Adrenal gland (tissue), 12 donors: ENCODE measurements around the gene RABL6. TPM values are rescaled to one million over a fixed set of nuclear protein-coding genes. Genes with fewer than 3 reads are reported as not detected.

ENCODE experiments used
- DNase-seq, 7 donors: peaks; one replicate each; pipeline ENCODE4 v3.0.0-alpha.2; 2019 to 2020
- H3K27ac ChIP-seq, 5 donors: fragments of 200-600 bp; sonication (generic) in 4 of 5; 1 replicate in 3 of 5; 2 replicates in 2 of 5; pipeline versions ENCODE4 v1.5.1 to v1.8.0; 2016 to 2020; ENCODE audit warnings: mild to moderate bottlenecking in 1 of 5
- H3K27me3 ChIP-seq: fragments of 200-600 bp; 2 replicates; pipeline ENCODE4 v1.8.0; 2021
- H3K36me3 ChIP-seq, 2 donors: fragments of 200-600 bp; replicated peaks in 1 of 2; 1 replicate in 1 of 2; 2 replicates in 1 of 2; pipeline versions ENCODE4 v1.5.1 to v1.8.0; 2018 to 2022
- H3K4me1 ChIP-seq, 2 donors: fragments of 200-600 bp; replicated peaks in 1 of 2; 1 replicate in 1 of 2; 2 replicates in 1 of 2; pipeline versions ENCODE4 v1.5.1 to v1.8.0; 2018 to 2021
- H3K4me3 ChIP-seq, 4 donors: fragments of 200-600 bp; sonication (generic) in 3 of 4; one replicate each; pipeline ENCODE4 v1.5.1; 2016 to 2018
- H3K9me3 ChIP-seq, 3 donors: fragments of 200-600 bp; sonication (generic) in 1 of 3; replicated peaks in 1 of 3; 1 replicate in 2 of 3; 2 replicates in 1 of 3; pipeline versions ENCODE4 v1.5.1 to v1.8.0; 2016 to 2021
- CTCF ChIP-seq, 6 experiments: fragments of 450-650 bp in 4 of 6; fragments of 200-600 bp in 2 of 6; sonication (generic) in 1 of 6; IDR thresholded peaks; 1 replicate in 5 of 6; 2 replicates in 1 of 6; pipeline versions ENCODE4 v1.5.1 to v1.8.0; 2016 to 2021; ENCODE audit warnings: antibody characterized with exemption in 6 of 6, mild to moderate bottlenecking in 2 of 6, moderate library complexity in 1 of 6
- POLR2A ChIP-seq, 2 donors: fragments of 450-650 bp; IDR thresholded peaks; one replicate each; pipeline ENCODE4 v1.6.1; 2017; ENCODE audit warnings: antibody characterized with exemption in 2 of 2, mild to moderate bottlenecking in 2 of 2, moderate library complexity in 1 of 2
- WGBS, 4 donors: extraction: QIAGEN DNeasy Blood & Tissue Kit in 2 of 4; methylation state at CpG; one replicate each; pipeline versions ENCODE4 v1.1.5 to v1.1.7; 2013 to 2017; 5-methylcytosine and 5-hydroxymethylcytosine counted together
- intact Hi-C, 2 donors: fragments of 100-400 bp; cut with DNase I; formaldehyde crosslinking; loops; one replicate each; pipeline versions ENCODE4 v1.14.1 to v1.15.0; 2022 to 2023
- microRNA-seq, 3 donors: library from miRNA; unstranded; fragments of <30 nt; microRNA quantifications; one replicate each; pipeline ENCODE4, GENCODE V29; 2017 to 2020
- polyA plus RNA-seq, 3 donors: library from polyadenylated mRNA; stranded (reverse); fragments of 200-250 nt in 2 of 3; fragments of 350-450 nt in 1 of 3; fragmentation: Illumina TruSeq in 1 of 3; extraction: RNeasy Lipid Tissue Mini Kit (QIAGEN cat#74804) in 1 of 3; gene quantifications; one replicate each; pipeline ENCODE4 v1.2.3, GENCODE V29; 2013 to 2014
- small RNA-seq, 2 donors: library from RNA; depleted of rRNA; stranded (forward); fragments of <200 nt; gene quantifications; one replicate each; pipeline ENCODE3, GENCODE V24; 2016
- total RNA-seq, 9 donors: library from RNA; depleted of rRNA in 4 of 9; stranded (reverse); fragments of >200 nt in 4 of 9; fragments of 120-200 nt in 1 of 9; fragmentation: NEBNext Ultra II Directional in 1 of 9; extraction: Animal tissue kit (Norgen Biotek cat#: 25700) in 1 of 9; gene quantifications; one replicate each; pipeline versions ENCODE4 v1.1.0 to v1.2.4, GENCODE V29; 2013 to 2023
- donor health status: healthy with polysubstance abuse.
- donor health status: Bipolar disorder and iron deficiency.
- donor health status: DM: yes; HTN: yes; CAD: no.
- donor health status: DM: no; HTN: no; CAD: no.
- donor health status: DM: no; HTN: no; CAD: no.
- donor health status: DM: yes; HTN: yes; CAD: no.

RABL6 gene
- total and polyA plus RNA-seq, 12 donors = 20.9 to 150 (median 61.0) TPM

GRCh38 chr9:136889858-136890257 is 82.1 kb downstream of the RABL6 start:
- intact Hi-C loops = loop anchor here in 1 of 2 donors (10.0 kb wide), 1 partner anchor 55 kb away; the partner anchor contains the start of genes C8G and FBXW5
- Histone ChIP-seq H3K27me3 (no peaks in the 10 kb centered on the region), H3K4me3 (no peak overlapping the region), H3K4me1 (peaks cover 8 to 12% of the 10 kb centered on the region in 2 donors), H3K36me3 (no peaks in the 10 kb centered on the region), H3K9me3 (no peaks in the 10 kb centered on the region), H3K27ac (no peak overlapping the region)
- TF ChIP-seq POLR2A (IDR thresholded peaks at IDR 0.05) (no peak), CTCF (IDR thresholded peaks at IDR 0.05) (no peak)
- WGBS, 4 donors = 94 to 96% (median 95%) methylated on average over 42 of the region's 42 CpGs
- DNase-seq = no peak

DNA sequence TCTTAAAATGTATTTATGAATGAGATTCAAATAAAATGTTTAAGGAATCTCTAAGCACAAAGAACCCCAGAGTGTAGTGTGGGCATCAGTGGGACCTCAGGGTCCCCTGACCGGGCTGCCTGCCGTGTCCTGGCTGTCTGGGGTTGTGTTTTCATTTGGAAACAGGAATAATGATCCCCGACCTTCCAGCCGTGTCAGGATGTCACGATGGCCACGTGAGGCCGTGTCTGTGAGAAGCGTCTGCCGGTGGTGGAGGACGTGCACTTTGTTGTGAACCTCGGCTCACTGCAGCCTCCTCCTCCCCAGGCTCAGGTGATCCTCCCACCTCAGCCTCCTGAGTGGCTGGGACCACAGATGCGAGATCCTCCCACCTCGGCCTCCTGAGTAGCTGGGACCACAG is 82.9 kb downstream of the RABL6 start:
- WGBS, 4 donors = 76 to 89% (median 87%) methylated on average over 5 to 13 of the region's 13 CpGs
- Histone ChIP-seq H3K4me1 (peaks cover 8 to 10% of the 10 kb centered on the region in 2 donors), H3K27ac (no peak overlapping the region), H3K4me3 (no peak overlapping the region), H3K9me3 (no peaks in the 10 kb centered on the region), H3K36me3 (no peaks in the 10 kb centered on the region), H3K27me3 (no peaks in the 10 kb centered on the region)
- no peak for DNase-seq
- no peak for TF ChIP-seq CTCF (IDR thresholded peaks at IDR 0.05)
- intact Hi-C loops = no loop called here

Small RNA genes within 50 kb of the gene (microRNA-seq; reads per million reads assigned to microRNA genes)
- gene MIR4292 = 0 reads per million in 3 donors
- gene MIR4479 = 0 to 1.1 (median 0.76) reads per million in 3 donors

Small RNA genes within 50 kb of the gene (small RNA-seq; reads per million reads assigned to genes)
- gene AL355987.2 (0 reads per million in 2 donors), gene ATP6V1G1P3 (0 reads per million in 2 donors), gene MIR4292 (0 reads per million in 2 donors), gene MIR4479 (0 reads per million in 2 donors)

Other genes starting within 250 kb of the RABL6 start
- 100 to 1,000 TPM in 2 of 9 donors, 10 to 100 TPM in 7; 32.4 to 158 (median 77.1) TPM for gene EGFL7, start 145.0 kb upstream of the RABL6 start, total RNA-seq
- gene EGFL7, start 145.0 kb upstream of the RABL6 start, polyA plus RNA-seq = 100 to 1,000 TPM in 2 of 3 donors, 1 to 10 TPM in 1; 1.9 to 452 (median 190) TPM
- 10 to 100 TPM; 12.9 to 84.5 (median 45.3) TPM for gene AGPAT2, start 120.5 kb upstream of the RABL6 start, total RNA-seq
- gene AGPAT2, start 120.5 kb upstream of the RABL6 start, polyA plus RNA-seq = 100 to 1,000 TPM in 2 of 3 donors, 1 to 10 TPM in 1; 6.4 to 274 (median 139) TPM
- gene DIPK1B, start 95.4 kb upstream of the RABL6 start, total RNA-seq = 10 to 100 TPM in 4 of 9 donors, 1 to 10 TPM in 5; 2.9 to 17.8 (median 5.9) TPM
- 10 to 100 TPM in 2 of 3 donors, 1 to 10 TPM in 1; 1.4 to 19.2 (median 16.3) TPM for gene DIPK1B, start 95.4 kb upstream of the RABL6 start, polyA plus RNA-seq
- 1 to 10 TPM in 1 of 9 donors, under 1 TPM in 2, not detected in 6; 0.17 to 1.4 (median 0.23) TPM for gene LCN10, start 65.0 kb upstream of the RABL6 start, total RNA-seq
- 1 to 10 TPM in 2 of 3 donors, under 1 TPM in 1; 0.11 to 9.5 (median 2.4) TPM for gene LCN10, start 65.0 kb upstream of the RABL6 start, polyA plus RNA-seq
- 10 to 100 TPM in 1 of 9 donors, 1 to 10 TPM in 1, under 1 TPM in 2, not detected in 5; 0.43 to 25.4 (median 1.1) TPM for gene LCN6, start 59.4 kb upstream of the RABL6 start, total RNA-seq
- 10 to 100 TPM in 1 of 3 donors, 1 to 10 TPM in 1, not detected in 1; 2.8 to 20.8 TPM for gene LCN6, start 59.4 kb upstream of the RABL6 start, polyA plus RNA-seq
- gene LCN8, start 49.7 kb upstream of the RABL6 start, total RNA-seq = not detected
- not detected for gene LCN8, start 49.7 kb upstream of the RABL6 start, polyA plus RNA-seq
- not detected for gene LCN15, start 43.4 kb upstream of the RABL6 start, total RNA-seq
- not detected for gene LCN15, start 43.4 kb upstream of the RABL6 start, polyA plus RNA-seq
- 10 to 100 TPM; 31.3 to 78.7 (median 58.1) TPM for gene TMEM141, start 16.6 kb upstream of the RABL6 start, total RNA-seq
- gene TMEM141, start 16.6 kb upstream of the RABL6 start, polyA plus RNA-seq = 10 to 100 TPM; 46.7 to 94.8 (median 76.3) TPM
- gene CCDC183, start 11.6 kb upstream of the RABL6 start, total RNA-seq = 1 to 10 TPM in 6 of 9 donors, under 1 TPM in 2, not detected in 1; 0.46 to 3.3 (median 1.7) TPM
- gene CCDC183, start 11.6 kb upstream of the RABL6 start, polyA plus RNA-seq = 10 to 100 TPM in 1 of 3 donors, 1 to 10 TPM in 1, under 1 TPM in 1; 0.60 to 17.5 (median 2.4) TPM
- 1 to 10 TPM in 8 of 9 donors, under 1 TPM in 1; 0.42 to 7.1 (median 3.4) TPM for gene AJM1, start 34.5 kb downstream of the RABL6 start, total RNA-seq
- gene AJM1, start 34.5 kb downstream of the RABL6 start, polyA plus RNA-seq = 10 to 100 TPM in 1 of 3 donors, 1 to 10 TPM in 1, under 1 TPM in 1; 0.33 to 13.7 (median 3.2) TPM
- 100 to 1,000 TPM in 7 of 9 donors, 10 to 100 TPM in 2; 73.9 to 267 (median 171) TPM for gene PHPT1, start 41.5 kb downstream of the RABL6 start, total RNA-seq
- 100 to 1,000 TPM in 2 of 3 donors, 10 to 100 TPM in 1; 75.8 to 330 (median 214) TPM for gene PHPT1, start 41.5 kb downstream of the RABL6 start, polyA plus RNA-seq
- gene MAMDC4, start 44.4 kb downstream of the RABL6 start, total RNA-seq = 10 to 100 TPM in 1 of 9 donors, 1 to 10 TPM in 8; 1.3 to 13.8 (median 4.6) TPM
- 10 to 100 TPM in 2 of 3 donors, under 1 TPM in 1; 0.57 to 30.6 (median 11.6) TPM for gene MAMDC4, start 44.4 kb downstream of the RABL6 start, polyA plus RNA-seq
- 100 to 1,000 TPM; 228 to 557 (median 426) TPM for gene EDF1, start 58.4 kb downstream of the RABL6 start, total RNA-seq
- 1,000 to 10,000 TPM in 2 of 3 donors, 100 to 1,000 TPM in 1; 649 to 1,113 (median 1,099) TPM for gene EDF1, start 58.4 kb downstream of the RABL6 start, polyA plus RNA-seq
- 10 to 100 TPM in 5 of 9 donors, 1 to 10 TPM in 4; 3.8 to 16.9 (median 10.3) TPM for gene TRAF2, start 78.6 kb downstream of the RABL6 start, total RNA-seq
- 10 to 100 TPM in 2 of 3 donors, 1 to 10 TPM in 1; 3.4 to 24.7 (median 13.2) TPM for gene TRAF2, start 78.6 kb downstream of the RABL6 start, polyA plus RNA-seq
- 100 to 1,000 TPM in 7 of 9 donors, 10 to 100 TPM in 2; 91.6 to 257 (median 202) TPM for gene FBXW5, start 136.8 kb downstream of the RABL6 start, total RNA-seq
- gene FBXW5, start 136.8 kb downstream of the RABL6 start, polyA plus RNA-seq = 100 to 1,000 TPM in 2 of 3 donors, 10 to 100 TPM in 1; 19.2 to 153 (median 125) TPM
- 1 to 10 TPM in 2 of 9 donors, under 1 TPM in 1, not detected in 6; 0.68 to 5.5 (median 1.2) TPM for gene C8G, start 137.3 kb downstream of the RABL6 start, total RNA-seq
- 1 to 10 TPM; 1.1 to 4.3 (median 3.3) TPM for gene C8G, start 137.3 kb downstream of the RABL6 start, polyA plus RNA-seq
- 10 to 100 TPM in 1 of 9 donors, 1 to 10 TPM in 7, not detected in 1; 1.7 to 16.6 (median 4.0) TPM for gene LCN12, start 144.3 kb downstream of the RABL6 start, total RNA-seq
- 10 to 100 TPM in 2 of 3 donors, under 1 TPM in 1; 0.75 to 31.8 (median 25.7) TPM for gene LCN12, start 144.3 kb downstream of the RABL6 start, polyA plus RNA-seq
- 100 to 1,000 TPM in 6 of 9 donors, 10 to 100 TPM in 2, 1 to 10 TPM in 1; 1.1 to 607 (median 197) TPM for gene PTGDS, start 169.6 kb downstream of the RABL6 start, total RNA-seq
- 100 to 1,000 TPM in 2 of 3 donors, 10 to 100 TPM in 1; 23.8 to 812 (median 672) TPM for gene PTGDS, start 169.6 kb downstream of the RABL6 start, polyA plus RNA-seq
- 1 to 10 TPM in 3 of 9 donors, under 1 TPM in 4, not detected in 2; 0.06 to 2.8 (median 0.41) TPM for gene LCNL1, start 175.0 kb downstream of the RABL6 start, total RNA-seq
- 10 to 100 TPM in 1 of 3 donors, 1 to 10 TPM in 1, under 1 TPM in 1; 0.26 to 10.5 (median 8.2) TPM for gene LCNL1, start 175.0 kb downstream of the RABL6 start, polyA plus RNA-seq
- 10 to 100 TPM; 20.3 to 44.5 (median 35.5) TPM for gene PAXX, start 184.5 kb downstream of the RABL6 start, total RNA-seq
- gene PAXX, start 184.5 kb downstream of the RABL6 start, polyA plus RNA-seq = 100 to 1,000 TPM in 2 of 3 donors, 1 to 10 TPM in 1; 4.9 to 363 (median 209) TPM
- 1 to 10 TPM in 2 of 9 donors, under 1 TPM in 5, not detected in 2; 0.22 to 1.3 (median 0.79) TPM for gene CLIC3, start 188.6 kb downstream of the RABL6 start, total RNA-seq
- 1 to 10 TPM in 2 of 3 donors, not detected in 1; 3.8 to 6.4 TPM for gene CLIC3, start 188.6 kb downstream of the RABL6 start, polyA plus RNA-seq
- 10 to 100 TPM in 8 of 9 donors, 1 to 10 TPM in 1; 2.9 to 54.4 (median 29.3) TPM for gene ABCA2, start 220.3 kb downstream of the RABL6 start, total RNA-seq
- gene ABCA2, start 220.3 kb downstream of the RABL6 start, polyA plus RNA-seq = 100 to 1,000 TPM in 1 of 3 donors, 10 to 100 TPM in 2; 13.6 to 150 (median 69.8) TPM
- under 1 TPM in 5 of 9 donors, not detected in 4; 0.11 to 0.69 (median 0.21) TPM for gene FUT7, start 224.1 kb downstream of the RABL6 start, total RNA-seq
- under 1 TPM in 2 of 3 donors, not detected in 1; 0.16 to 0.17 TPM for gene FUT7, start 224.1 kb downstream of the RABL6 start, polyA plus RNA-seq
- 10 to 100 TPM in 8 of 9 donors, 1 to 10 TPM in 1; 9.4 to 77.1 (median 41.2) TPM for gene NPDC1, start 238.2 kb downstream of the RABL6 start, total RNA-seq
- gene NPDC1, start 238.2 kb downstream of the RABL6 start, polyA plus RNA-seq = 100 to 1,000 TPM in 2 of 3 donors, 1 to 10 TPM in 1; 5.1 to 311 (median 194) TPM
- under 1 TPM in 4 of 9 donors, not detected in 5; 0.28 to 0.53 (median 0.36) TPM for gene ENTPD2, start 246.1 kb downstream of the RABL6 start, total RNA-seq
- gene ENTPD2, start 246.1 kb downstream of the RABL6 start, polyA plus RNA-seq = 1 to 10 TPM in 2 of 3 donors, not detected in 1; 1.6 to 1.7 TPM